Ishikawa (cell line): ENCODE measurements around the gene TNK2.

Experiments used
- EP300 ChIP-seq: IDR thresholded peaks from 2 replicates; pipeline ENCODE4 v1.6.1; 2012; ENCODE audit warnings: borderline replicate concordance
- RAD21 ChIP-seq: IDR thresholded peaks from 2 replicates; pipeline ENCODE4 v1.6.1; 2012; ENCODE audit warnings: low read depth
- TEAD4 ChIP-seq: IDR thresholded peaks from 2 replicates; pipeline ENCODE4 v1.6.1; 2012
- YY1 ChIP-seq: IDR thresholded peaks from 2 replicates; pipeline ENCODE4 v1.6.1; 2012; ENCODE audit warnings: low read depth

- TF ChIP-seq YY1 (no peak), EP300 (no peak), RAD21 (no peak), TEAD4 (no peak)
These were observed 47.9 kb downstream of the TNK2 start for GRCh38 chr3:195860456-195860855.
